Stimulated activated CD8-positive, alpha-beta memory T cell treated with anti-CD3 and anti-CD28 coated beads, Interleukin-15, amount 100 ng/mL, for 4 hours (primary cell): ENCODE data around the gene PRCC.

ENCODE experiments used
- DNase-seq, 2 donors: peaks; one replicate each; pipeline ENCODE4 v3.0.0-alpha.2; 2020; ENCODE audit warnings: low read depth in 2 of 2

The PRCC gene

GRCh38 chr1:156813750-156814570, 46.6 kb downstream of the PRCC start:
- peak; percentile 56 to 64 for DNase-seq

GRCh38 chr1:156814571-156815260, 47.4 kb downstream of the PRCC start:
- DNase-seq: peak in 1 of 2 donors; percentile 27

- no peak for DNase-seq
Observed at GRCh38 chr1:156815307-156815826, 48.0 kb downstream of the PRCC start.

- no peak for DNase-seq
Observed at GRCh38 chr1:156815961-156816422, 48.7 kb downstream of the PRCC start.

- peak; percentile 91 to 95 for DNase-seq
Observed at GRCh38 chr1:156816561-156817328, 49.4 kb downstream of the PRCC start, which contains the start of gene SH2D2A. Gene SH2D2A, minus strand, starts transcription at chr1:156816848. Its CDS starts 140 bp downstream, at chr1:156816708.

GRCh38 chr1:156821801-156822200, 54.5 kb downstream of the PRCC start:
- DNase-seq: peak in 1 of 2 donors; percentile 55

- DNase-seq: no peak
Observed at GRCh38 chr1:156822680-156823079, 55.3 kb downstream of the PRCC start.

- no peak for DNase-seq
Observed at GRCh38 chr1:156823210-156823790, 56.0 kb downstream of the PRCC start.

- no peak for DNase-seq
Observed at GRCh38 chr1:156826630-156827029, 59.3 kb downstream of the PRCC start.

GRCh38 chr1:156828400-156829124, 61.2 kb downstream of the PRCC start:
- no peak for DNase-seq

- no peak for DNase-seq
Observed at GRCh38 chr1:156832434-156832833, 65.1 kb downstream of the PRCC start.

GRCh38 chr1:156833603-156834002, 66.3 kb downstream of the PRCC start:
- DNase-seq: no peak

GRCh38 chr1:156834322-156834721, 67.0 kb downstream of the PRCC start:
- no peak for DNase-seq

- DNase-seq: no peak
Observed at GRCh38 chr1:156836041-156836654, 68.8 kb downstream of the PRCC start.

GRCh38 chr1:156836892-156837291, 69.6 kb downstream of the PRCC start:
- DNase-seq: no peak

GRCh38 chr1:156838972-156839371, 71.6 kb downstream of the PRCC start:
- DNase-seq: no peak

GRCh38 chr1:156839426-156840109, 72.2 kb downstream of the PRCC start:
- no peak for DNase-seq

- DNase-seq: no peak
Observed at GRCh38 chr1:156840186-156840897, 73.0 kb downstream of the PRCC start.

- no peak for DNase-seq
Observed at GRCh38 chr1:156840898-156841279, 73.6 kb downstream of the PRCC start.
